HTERT RPE-1 (cell line): ENCODE results near the gene USP9X.
"Not testable (repeated sequence)": the region's sequence is repeated elsewhere in the genome, so short reads cannot be mapped to it uniquely, and the experiment has no call there.

Experiments
- in situ Hi-C: fragments of 300-500 bp; cut with MboI; formaldehyde crosslinking; loops from 4 replicates; pipeline ENCODE4 v1.14.3; 2020; ENCODE audit warnings: low sequenced_read_pairs

USP9X gene

DNA sequence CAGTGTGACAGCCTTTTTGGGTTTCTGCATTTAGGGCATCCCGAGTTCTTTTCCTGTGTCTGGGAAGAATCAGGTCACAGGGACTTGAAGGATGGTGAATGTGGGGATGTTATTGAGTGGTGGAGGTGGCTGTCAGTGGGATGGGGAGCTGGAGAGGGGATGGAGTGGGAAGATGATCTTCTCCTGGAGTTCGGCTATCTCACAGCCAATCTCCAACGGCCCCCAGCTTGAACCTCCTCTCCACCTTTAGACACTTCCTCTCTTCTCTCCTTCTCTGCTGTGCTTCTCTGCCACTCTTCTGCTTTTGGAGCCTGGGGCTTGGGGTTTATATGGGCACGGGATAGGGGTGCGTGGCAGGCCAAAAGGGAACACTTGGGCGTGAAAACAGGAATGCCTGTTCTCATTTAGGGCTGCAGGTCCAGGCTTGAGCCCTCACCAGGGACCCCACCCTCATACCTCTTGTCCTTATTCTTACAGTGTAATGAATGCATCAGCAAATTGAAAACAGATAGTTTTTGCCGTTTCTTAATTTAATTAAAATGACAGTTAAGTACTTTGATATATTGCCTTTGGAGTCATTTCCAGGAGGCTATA, 37.5 kb downstream of the USP9X start:
- in situ Hi-C loops = no loop called here

DNA sequence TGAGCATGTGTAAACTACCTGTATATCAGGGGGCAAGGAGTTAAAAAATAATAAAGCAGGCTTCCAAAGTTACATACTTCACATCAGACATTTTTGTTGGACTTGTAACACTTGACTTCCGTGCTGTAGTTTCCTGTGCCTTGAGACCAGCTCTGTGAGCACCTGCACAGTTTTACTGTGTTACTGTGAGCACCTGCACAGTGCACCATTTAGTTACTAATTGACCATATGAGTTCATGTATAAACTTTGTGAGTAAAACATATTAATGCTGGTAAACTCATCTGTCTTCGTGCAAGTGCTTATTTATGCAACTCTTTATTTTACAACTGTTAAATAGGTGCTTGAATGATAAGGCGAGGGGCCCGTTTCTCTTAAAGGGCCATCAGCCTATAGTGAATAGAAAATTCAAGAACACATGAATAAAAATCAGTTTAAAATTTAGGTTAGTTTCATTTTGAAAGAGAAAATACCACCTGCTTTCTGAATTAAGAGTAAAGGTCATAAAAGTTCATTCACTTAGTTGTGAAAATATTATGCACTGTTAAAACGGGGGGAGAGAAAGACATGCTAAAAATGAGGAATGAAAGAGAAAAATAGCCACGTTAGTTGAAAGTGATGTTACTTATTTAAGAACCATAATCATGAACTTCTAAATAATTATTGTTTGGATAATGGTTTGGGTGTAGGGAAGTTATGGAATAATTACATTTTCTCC, 42.4 kb downstream of the USP9X start:
- in situ Hi-C loops = no loop called here

DNA sequence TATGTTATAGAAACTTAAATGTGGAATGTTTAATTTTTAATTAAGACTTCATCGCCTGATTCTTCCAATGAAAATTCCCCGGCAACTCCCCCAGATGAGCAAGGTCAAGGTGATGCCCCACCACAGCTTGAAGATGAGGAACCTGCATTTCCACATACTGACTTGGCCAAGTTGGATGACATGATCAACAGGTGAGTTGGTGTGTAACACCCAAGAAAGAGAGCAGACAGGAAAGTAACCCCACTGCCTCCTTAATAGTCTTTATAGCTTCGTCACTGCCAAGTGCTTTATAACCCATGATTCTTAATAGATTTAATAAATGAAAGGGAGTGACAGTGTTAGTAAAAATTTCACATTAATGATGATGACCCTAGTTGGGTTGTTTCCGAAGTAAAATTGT, 43.7 kb downstream of the USP9X start:
- in situ Hi-C loops = no loop called here

DNA sequence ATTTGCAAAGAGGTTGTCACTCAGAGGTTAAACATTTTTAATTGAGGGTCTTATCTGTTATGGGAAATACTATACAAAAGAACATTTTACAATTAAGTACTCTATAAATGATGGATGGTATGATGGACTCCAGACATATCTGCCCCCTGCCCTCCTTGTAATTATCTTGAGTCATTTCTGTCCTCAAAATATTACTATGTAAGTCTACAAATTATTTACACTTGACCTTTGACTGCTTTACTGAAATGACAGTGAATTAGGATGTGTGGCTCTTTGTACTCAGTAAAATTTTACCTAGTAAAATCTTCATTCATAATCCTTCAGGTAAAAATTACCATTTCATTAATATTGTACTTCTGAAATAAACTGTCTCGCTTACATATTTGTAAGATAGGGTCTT, 46.5 kb downstream of the USP9X start:
- in situ Hi-C loops = no loop called here

DNA sequence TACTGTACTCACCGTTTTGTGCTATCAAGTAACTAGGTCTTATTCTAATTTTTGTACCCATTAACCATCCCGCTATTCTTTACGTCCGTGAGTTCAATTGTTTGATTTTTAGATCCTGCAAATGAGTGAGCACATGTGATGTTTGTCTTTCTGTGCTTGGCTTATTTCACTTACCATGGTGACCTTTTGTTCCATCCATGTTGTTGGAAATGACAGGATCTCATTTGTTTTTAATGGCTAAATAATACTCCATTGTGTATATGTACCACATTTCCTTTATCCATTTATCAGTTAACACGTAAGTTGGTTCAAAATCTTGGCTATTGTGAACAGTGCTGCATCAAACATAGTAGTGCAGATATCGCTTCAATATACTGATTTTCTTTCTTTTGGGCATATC, 48.3 kb downstream of the USP9X start:
- in situ Hi-C loops = no loop called here

DNA sequence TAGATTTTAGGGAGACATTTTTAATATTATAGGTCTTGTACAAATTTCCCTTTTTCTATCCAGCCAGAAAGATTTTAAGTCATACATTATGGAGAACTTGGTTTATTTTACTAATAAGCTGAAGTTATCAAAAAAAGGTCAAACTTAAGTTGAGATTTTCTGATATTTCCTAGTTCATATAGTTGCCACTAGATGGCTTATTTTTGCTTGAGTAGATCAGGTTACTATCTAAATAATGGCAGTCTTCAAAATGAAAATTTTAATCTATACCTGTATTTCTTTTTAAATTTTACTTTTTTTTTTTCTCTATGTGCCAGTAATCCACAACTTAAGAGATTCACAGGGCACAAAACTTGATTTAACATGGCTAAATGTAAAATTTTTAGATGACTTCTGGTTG, 52.3 kb downstream of the USP9X start:
- in situ Hi-C loops = no loop called here

DNA sequence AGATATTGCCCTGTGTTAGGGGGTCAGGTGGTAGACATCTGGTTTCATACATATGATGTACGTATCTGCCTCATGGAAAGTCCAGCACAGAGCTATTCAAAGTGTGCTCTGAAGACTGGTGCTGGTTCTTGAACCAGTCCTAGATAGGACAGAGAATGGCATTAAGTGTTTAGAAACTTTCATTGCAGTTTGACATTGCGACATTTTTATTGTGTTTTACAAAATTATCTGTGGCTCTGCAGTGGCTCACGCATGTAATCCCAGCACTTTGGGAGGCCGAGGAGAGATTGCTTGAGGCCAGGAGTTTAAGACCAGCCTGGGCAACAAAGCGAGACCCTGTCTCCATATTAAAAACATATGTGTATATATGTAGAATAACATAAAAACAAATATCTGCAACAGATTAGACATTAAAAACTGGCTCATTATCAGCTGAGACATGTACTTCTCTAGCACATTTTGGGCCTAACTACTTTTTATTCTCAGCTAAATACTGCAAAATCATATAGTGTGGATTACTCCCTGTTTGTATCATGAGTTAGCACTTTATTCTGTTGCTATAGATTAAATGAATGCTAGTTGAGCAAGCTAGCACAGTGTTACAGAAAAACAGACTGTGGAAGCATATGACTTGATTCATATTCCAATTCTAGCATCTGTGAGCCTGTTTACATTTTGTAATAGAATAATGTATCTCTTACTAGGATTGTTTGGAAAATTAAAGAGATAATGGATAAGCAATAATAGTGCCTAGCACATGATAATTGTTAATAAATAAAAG, 57.1 kb downstream of the USP9X start:
- in situ Hi-C loops = no loop called here

DNA sequence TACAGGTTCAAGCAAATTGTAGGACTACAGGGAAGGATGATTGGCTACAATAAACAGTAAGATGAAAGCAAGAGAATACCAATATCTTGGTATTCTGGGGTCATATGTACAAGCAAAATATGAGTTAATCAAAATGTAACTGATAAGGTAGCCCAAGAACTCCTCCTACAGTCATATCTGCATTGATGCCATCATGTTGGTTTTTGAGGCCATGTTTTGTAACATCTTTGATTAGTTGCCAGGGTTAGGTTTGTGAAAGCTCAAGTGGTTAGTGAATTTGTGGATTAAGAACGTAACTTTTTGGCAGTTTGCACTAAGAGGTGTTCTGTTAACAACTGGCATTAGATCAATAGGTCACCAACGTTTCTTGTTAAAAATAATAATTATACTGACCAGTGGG, 59.6 kb downstream of the USP9X start:
- in situ Hi-C loops = no loop called here

DNA sequence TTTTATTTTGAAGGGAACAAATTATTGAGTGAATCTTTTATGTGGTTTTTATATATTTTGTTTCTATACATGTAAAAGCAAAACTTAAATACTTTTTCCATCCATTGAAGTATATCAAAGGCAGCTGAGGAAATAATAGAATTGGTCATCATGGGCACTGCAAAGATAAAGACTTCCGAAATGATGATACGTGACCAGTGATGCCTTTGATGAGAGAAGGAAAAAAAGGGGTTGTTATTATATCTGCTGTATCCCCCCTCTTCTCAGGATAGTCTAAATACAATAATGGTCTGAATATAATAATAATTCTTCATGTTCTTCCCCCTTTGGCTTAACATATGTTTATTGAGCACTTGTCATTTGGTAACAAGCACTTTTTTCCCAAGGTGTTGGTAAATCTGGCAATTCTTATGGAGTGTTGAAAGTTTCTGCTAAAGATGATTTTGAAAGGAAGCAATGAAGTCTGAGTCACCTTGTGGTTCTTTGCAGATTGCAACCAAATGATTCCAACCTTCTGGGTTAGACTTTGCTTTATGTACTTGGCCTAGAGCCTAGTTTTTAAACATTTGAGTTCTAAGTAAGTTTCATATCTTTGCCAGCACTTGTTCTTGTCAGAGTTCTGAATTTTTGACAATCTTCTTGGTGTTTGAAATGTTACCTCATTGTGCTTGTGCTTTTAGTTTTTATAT, 60.8 kb downstream of the USP9X start:
- in situ Hi-C loops = no loop called here

DNA sequence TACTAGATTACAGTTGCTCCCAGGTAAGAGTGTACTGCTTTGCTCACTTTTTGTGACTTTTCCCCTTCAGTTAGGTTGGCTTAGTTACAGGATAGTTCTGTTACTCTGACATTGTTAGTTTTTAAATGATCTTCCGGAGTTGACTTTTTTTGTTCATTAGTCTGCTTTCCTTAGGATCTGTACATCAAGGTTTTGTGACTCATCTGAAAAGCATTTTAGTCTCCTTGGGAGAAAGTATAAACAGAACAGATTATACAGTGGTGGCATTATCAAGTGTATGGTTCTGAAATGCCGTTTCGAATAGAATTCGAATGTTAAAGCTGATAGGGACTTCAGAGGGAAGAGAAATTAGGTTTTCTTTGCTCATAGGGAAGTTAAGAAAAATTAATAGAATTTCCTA, 63.3 kb downstream of the USP9X start:
- in situ Hi-C loops = no loop called here

DNA sequence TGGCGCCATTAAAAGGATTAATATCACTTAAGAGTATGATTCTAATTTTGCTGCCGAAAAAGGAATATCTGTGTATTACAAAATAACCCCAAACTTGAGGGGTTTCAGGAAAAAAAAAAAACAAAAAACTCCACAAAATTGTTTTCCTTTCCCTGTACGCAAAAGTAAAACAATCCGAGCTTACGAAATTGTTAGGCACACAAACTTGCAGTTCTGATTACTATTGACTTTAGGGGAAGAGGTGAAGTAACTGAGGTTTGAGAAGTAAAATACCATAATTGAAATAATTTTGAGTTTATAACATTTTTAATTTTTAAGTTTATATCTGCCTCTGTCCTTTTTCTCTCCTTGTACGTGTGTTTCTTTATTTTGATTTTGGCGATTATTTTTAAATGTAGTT, 64.8 kb downstream of the USP9X start:
- in situ Hi-C loops = no loop called here

DNA sequence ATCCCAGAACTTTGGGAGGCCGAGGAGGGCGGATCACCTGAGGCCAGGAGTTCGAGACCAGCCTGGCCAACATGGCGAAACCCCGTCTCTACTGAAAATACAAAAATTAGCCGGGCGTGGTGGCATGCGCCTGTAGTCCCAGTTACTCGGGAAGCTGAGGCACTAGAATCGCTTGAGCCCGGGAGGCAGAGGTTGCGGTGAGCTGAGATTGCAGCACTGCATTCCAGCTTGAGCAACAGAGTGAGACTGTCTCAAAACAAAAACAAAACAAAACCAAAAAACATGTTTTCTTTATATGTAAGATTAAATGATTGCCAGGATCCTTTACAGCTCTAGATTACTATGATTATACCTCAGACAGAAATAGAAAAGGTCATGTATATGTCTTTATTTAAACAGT, 66.5 kb downstream of the USP9X start:
- in situ Hi-C loops = not testable (repeated sequence)

DNA sequence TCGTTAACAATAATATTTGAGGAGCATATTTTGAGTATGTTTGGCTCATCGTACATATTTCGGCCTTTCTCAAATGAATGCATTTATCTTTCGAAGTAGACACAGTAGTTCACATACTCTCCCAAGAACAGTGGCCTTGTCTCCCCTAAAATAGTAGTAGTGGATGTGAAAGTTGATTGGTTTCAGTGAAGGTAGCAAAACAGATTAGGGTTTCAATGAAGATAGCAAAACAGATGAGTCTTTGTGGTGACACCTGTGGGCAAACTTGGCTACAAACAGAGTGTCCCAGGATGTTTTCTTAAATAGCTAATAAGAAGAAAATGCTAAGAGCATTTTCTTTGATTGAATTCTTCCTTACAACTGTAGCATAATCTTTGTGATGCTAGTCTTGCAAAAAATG, 67.0 kb downstream of the USP9X start:
- in situ Hi-C loops = no loop called here

DNA sequence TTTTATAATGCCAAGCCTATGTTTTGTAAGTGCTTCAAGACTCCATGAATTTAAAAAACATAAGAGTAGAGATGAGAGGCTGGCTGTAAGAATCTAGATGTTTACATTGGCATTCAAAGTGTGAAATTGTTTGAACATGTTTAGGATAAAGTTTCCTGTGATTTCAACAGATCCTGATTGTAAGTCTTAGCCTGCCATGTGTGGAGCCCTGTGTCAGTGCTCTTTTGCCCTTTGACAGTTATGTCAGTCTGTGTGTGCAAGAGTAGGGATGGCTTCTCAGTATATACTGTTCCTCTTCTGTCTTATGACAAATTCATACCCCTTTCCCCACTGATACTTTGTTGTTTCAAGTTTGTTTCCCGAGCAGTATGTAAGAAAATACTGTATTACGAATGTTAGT, 68.2 kb downstream of the USP9X start:
- in situ Hi-C loops = no loop called here

DNA sequence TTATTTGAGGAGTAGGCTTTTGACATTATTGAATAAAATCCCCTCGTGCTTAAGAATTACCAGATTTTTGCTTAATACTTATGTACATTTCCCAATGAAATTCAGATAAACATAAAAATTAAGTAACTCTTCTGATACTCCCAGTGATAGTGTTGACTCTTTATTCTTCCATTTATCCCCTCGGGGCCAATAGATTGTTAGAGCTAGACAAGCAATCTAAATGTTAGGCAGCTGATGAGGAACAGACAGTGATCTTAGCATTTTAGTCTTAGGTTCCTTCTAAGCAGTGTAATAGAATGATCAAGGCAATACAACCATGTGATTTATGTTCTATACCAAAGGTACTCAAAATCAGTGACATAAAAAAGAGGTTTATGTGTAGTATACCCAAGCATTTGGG, 68.7 kb downstream of the USP9X start:
- in situ Hi-C loops = no loop called here

DNA sequence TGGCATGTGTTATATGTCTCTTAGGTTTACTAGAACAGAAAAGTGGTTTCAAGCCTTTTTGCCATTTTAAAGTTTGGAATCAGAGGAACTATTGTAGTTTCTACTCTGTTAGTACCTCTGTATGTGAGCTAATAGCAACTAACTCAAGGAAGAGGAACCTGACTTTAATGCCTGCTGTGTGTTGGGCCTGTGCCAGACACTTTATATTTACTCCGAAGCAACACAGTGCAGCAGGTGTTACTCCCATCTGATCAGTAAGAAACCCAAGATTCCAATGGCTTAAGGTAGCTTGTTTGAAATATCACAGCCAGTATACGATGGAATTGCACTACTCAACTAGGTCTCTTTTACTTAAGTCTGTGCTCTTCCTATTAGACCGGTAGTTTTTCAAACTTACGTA, 79.2 kb downstream of the USP9X start:
- in situ Hi-C loops = no loop called here

DNA sequence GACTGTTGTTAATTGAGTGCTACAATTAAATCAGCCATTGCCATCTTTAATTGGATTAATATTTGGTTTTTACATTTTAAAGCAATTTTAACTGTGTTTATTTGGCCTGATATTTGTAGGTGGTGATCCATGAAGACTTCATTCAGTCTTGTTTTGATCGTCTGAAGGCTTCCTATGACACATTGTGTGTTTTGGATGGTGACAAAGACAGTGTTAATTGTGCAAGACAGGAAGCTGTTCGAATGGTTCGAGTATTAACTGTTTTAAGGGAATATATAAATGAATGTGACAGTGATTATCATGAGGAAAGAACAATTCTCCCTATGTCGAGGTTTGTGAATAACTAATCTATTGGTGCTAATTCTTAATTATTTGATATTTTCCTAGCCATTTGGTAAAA, 82.6 kb downstream of the USP9X start:
- in situ Hi-C loops = no loop called here

DNA sequence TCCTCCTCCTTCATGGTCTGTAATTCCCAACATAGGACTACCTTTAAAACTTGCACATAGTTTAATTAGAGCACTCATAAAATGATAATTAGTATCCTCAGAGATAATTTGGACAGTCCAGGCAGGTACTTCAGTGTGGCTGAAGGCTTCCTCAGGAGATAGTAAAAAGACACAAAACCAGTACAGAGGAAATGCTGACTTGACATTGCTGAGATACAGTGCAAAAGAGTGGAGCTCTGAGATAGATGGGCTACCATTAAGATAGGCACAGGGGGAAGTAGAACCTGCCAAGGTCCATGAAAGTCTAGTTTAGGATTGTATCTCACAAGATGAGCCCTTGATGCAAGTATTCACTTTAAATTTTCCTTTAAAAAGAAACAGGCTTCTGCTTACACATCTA, 91.0 kb downstream of the USP9X start:
- in situ Hi-C loops = no loop called here

DNA sequence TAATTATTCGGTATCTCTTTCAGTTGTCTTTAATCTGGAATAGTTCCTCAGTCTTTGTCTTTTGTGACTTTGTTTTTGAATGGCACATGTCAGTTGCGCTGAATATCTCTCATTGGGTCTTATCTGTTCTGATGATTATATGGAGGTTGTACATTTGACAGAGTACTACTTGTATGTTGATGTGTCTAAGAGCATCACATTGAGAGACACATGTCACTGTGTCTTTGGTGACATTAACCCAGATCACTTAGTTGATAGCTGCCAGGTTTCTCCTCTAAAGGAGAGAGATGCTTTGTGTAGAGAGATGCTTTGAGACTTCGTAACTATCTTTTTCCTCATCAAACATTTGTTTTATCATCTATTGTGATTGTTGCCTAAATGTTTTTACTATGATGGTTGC, 92.1 kb downstream of the USP9X start:
- in situ Hi-C loops = no loop called here

DNA sequence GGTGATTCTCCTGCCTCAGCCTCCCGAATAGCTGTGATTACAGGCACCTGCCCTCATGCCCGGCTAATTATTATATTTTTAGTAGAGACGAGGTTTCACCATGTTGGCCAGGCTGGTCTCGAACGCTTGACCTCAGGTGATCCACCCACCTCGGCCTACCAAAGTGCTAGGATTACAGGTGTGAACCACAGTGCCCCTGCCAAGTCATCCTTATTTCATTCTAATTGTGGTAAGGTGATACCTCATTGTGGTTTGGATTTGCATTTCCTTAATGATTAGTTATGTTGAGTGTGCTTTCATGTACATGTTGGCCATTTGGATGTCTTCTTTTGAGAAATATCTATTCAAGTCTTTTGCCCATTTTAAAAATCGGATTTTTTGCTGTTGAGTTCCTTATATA, 93.0 kb downstream of the USP9X start:
- in situ Hi-C loops = no loop called here

DNA sequence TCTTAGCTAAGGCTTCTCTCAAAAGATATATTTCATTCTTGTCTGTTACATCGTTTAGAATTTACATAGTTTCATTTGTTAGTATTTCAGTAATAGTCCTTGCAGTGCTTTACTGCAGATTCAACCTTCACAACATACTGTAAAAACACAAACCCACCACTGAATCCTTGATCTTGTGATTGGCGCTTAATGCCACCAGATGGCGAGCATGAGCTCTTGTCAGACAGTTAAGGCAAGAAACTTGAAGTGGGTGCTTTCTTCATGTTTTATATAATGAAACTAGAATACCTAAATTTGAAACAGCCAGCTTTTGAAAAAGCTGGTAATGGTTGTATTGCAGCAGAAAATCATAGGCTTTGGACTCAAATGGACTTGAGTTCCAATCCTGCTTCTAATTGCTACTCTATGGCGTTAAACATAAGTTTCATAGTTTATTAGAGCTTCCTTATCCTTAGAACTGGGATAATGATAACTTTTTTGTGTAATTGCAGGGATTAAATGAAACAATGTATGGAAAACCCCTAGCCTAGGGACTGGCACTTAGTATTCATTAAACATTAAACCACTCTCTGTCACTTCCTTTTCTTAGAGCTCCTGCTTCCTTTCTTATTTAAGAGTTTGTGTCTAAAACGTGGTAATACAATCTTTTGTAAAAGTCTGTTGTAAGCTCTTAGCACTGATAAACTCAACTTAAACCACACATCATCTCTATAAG, 95.1 kb downstream of the USP9X start:
- in situ Hi-C loops = no loop called here
